Ovary (tissue), 9 donors: ENCODE measurements around the gene GARNL3. TPM values are rescaled to one million over a fixed set of nuclear protein-coding genes. Genes with fewer than 3 reads are reported as not detected.
A peak's percentile ranks its signal among the peaks of the same experiment; 100 is the strongest.

Source experiments
- DNase-seq, 5 donors: peaks; one replicate each; pipeline ENCODE4 v3.0.0-alpha.2; 2019 to 2020
- H3K27ac ChIP-seq, 2 donors: fragments of 200-600 bp; one replicate each; pipeline versions ENCODE4 v1.5.1 to v1.8.0; 2019 to 2022
- H3K27me3 ChIP-seq: fragments of 200-600 bp; one replicate; pipeline ENCODE4 v1.8.0; 2022
- H3K36me3 ChIP-seq: fragments of 200-600 bp; sonication (generic); one replicate; pipeline ENCODE4 v1.5.1; 2019
- H3K4me1 ChIP-seq: one replicate; pipeline ENCODE4 v1.8.1; 2013; ENCODE audit warnings: mild to moderate bottlenecking, moderate library complexity; ENCODE audit not compliant: insufficient read depth
- H3K4me3 ChIP-seq: fragments of 200-600 bp; sonication (generic); one replicate; pipeline ENCODE4 v1.5.1; 2017
- H3K9me3 ChIP-seq, 2 donors: fragments of 200-600 bp in 1 of 2; sonication (generic) in 1 of 2; one replicate each; pipeline versions ENCODE4 v1.5.1 to v1.8.1; 2013 to 2019; ENCODE audit warnings: mild to moderate bottlenecking in 1 of 2, moderate library complexity in 1 of 2
- CTCF ChIP-seq, 3 donors: fragments of 450-650 bp in 2 of 3; fragments of 200-600 bp in 1 of 3; IDR thresholded peaks; one replicate each; pipeline versions ENCODE4 v1.5.1 to v1.8.0; 2016 to 2022; ENCODE audit warnings: antibody characterized with exemption in 3 of 3, mild to moderate bottlenecking in 1 of 3
- EP300 ChIP-seq: sonication (generic); formaldehyde crosslinking; IDR thresholded peaks from one replicate; pipeline ENCODE4 v1.6.1; 2017; ENCODE audit warnings: antibody characterized with exemption
- POLR2A ChIP-seq: fragments of 450-650 bp; IDR thresholded peaks from one replicate; pipeline ENCODE4 v1.6.1; 2017; ENCODE audit warnings: antibody characterized with exemption, mild to moderate bottlenecking, moderate library complexity
- WGBS, 3 donors: extraction: QIAGEN DNeasy Blood & Tissue Kit in 1 of 3; methylation state at CpG; one replicate each; pipeline versions ENCODE4 v1.1.5 to v1.1.7; 2013 to 2017; 5-methylcytosine and 5-hydroxymethylcytosine counted together
- intact Hi-C, 4 donors: fragments of 100-400 bp; cut with DNase I; formaldehyde crosslinking; loops; one replicate each; pipeline versions ENCODE4 v1.11.0 to v1.15.1; 2022 to 2023
- polyA plus RNA-seq, 2 donors: library from polyadenylated mRNA; stranded (reverse); fragments of 200-250 nt in 1 of 2; fragments of 350-450 nt in 1 of 2; fragmentation: Illumina TruSeq in 1 of 2; extraction: RNeasy Lipid Tissue Mini Kit (QIAGEN cat#74804) in 1 of 2; gene quantifications; one replicate each; pipeline ENCODE4 v1.2.3, GENCODE V29; 2013 to 2014
- total RNA-seq, 7 donors: library from RNA; depleted of rRNA in 2 of 7; stranded (reverse); fragments of >200 nt in 2 of 7; fragmentation: NEBNext Ultra II Directional in 3 of 7; extraction: Animal tissue kit (Norgen Biotek cat#: 25700) in 3 of 7; gene quantifications; one replicate each; pipeline versions ENCODE4 v1.1.0 to v1.2.4, GENCODE V29; 2016 to 2023
- donor health status: DM: no; HTN: no; CAD: no; lungs with moderate emphysema.
- donor health status: DM: no; HTN: no; CAD: no.
- donor health status: Bipolar disorder and iron deficiency.
- donor health status: DM: yes; HTN: yes; CAD: no.
- donor health status: DM: no; HTN: no; CAD: no.
- donor health status: DM: yes; HTN: yes; CAD: no.

The GARNL3 gene
- total and polyA plus RNA-seq, 9 donors = 8.9 to 30.7 (median 22.9) TPM

GRCh38 chr9:127241354-127241753 lies 23.2 kb upstream of the GARNL3 start:
- Histone ChIP-seq H3K4me3 (no peak overlapping the region), H3K27me3 (no peaks in the 10 kb centered on the region), H3K4me1 (peaks cover 4% of the 10 kb centered on the region), H3K9me3 (no peaks in the 10 kb centered on the region), H3K36me3 (no peaks in the 10 kb centered on the region), H3K27ac (no peak overlapping the region)
- DNase-seq = no peak
- intact Hi-C loops = loop anchor here in 1 of 4 donors (10.0 kb wide), 1 partner anchor 73 kb away; no protein-coding TSS in a partner anchor
- TF ChIP-seq EP300 (no peak), POLR2A (no peak), CTCF (IDR thresholded peaks at IDR 0.05) (no peak)
- WGBS, 3 donors = 93 to 99% (median 98%) methylated on average over 2 of the region's 2 CpGs

DNA sequence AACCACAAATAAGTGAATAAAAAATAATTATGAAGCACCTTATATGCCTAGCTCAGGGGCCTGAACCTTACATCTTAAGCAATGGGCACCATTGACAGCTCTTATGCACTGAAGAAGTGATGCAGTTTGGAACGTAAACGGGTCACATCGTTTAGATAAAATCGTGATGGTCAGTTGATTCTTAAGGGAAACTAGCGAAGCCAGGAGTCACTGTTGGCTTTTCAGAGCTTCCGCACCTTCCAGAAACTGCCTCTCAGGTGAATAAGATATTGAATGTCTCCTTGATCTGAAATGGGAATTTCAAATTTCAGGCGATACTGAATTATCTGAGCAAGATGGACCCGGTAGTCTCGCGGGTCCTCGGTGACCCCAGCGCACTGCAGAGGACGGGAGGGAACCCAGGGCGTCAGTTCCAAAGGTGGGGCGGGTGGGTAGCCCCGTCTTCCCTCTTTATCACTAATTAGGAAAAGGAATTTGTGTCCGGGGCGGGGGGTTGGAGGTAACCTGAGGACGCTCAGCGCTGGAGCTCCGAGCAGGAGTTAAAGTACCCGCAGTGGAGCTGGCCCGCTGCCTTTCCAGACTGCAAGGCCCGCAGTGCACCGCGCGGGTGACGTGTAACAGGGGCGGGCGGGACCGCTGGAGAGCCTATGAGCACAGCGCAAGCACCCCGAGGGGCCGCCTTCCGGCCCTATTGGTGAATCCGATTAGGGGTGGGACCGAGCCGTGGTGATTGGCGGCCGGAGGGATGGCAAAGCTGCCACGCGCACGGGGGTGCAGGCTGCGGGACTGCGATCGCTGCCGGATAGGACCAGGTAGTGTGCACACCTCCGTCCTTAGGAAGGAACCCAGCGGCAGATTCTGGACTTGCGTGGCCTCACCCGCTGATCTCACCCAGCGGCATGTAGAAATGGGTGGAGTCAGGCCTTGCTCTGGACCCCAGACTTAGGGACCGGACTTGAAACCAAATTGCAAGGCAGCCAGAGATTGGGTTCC lies 19.7 kb upstream of the GARNL3 start:
- TF ChIP-seq POLR2A (peak; percentile 40), EP300 (no peak), CTCF (IDR thresholded peaks at IDR 0.05) (no peak)
- 5 to 7% (median 6%) methylated on average over 50 to 53 of the region's 53 CpGs for WGBS, 3 donors
- peak overlapping the region; percentile 52 for H3K4me3 ChIP-seq

DNA sequence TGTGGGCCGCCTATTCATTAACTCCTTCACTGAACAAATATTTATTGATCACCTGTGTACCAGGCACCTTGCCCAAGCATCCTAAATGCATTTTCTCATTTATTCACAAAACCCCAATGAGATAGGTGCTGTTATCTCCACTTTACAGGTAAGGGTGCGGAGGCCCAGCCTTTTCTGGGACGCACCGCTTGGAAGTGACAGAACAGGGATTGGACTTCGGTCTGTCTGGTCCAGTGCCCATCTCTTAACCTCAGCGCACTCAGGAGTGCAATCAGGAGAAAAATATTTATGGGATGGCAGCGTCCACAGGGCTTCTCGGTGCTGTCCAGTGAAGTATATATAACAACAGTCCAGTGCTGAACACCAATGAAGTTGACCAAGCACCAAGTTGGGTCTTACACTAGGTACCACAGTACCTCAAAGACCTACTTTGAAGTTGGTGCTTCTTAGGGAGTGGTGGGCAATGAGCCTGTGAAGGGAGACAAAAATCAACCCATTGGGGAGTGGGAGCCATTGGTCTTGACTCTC lies 18.9 kb upstream of the GARNL3 start:
- H3K27ac ChIP-seq = no peak overlapping the region
- 70 to 79% (median 72%) methylated on average over 8 of the region's 8 CpGs for WGBS, 3 donors
- intact Hi-C loops = loop anchor here in 1 of 4 donors (10.0 kb wide), 1 partner anchor 69 kb away; no protein-coding TSS in a partner anchor

More for the DNA sequence above, 19.7 kb upstream of the GARNL3 start:
- Histone ChIP-seq H3K27me3 (no peaks in the 10 kb centered on the region), H3K9me3 (no peaks in the 10 kb centered on the region), H3K27ac (peak overlapping the region in 1 of 2 donors; percentile 59), H3K4me1 (peaks cover 4% of the 10 kb centered on the region), H3K36me3 (no peaks in the 10 kb centered on the region)
- intact Hi-C loops = loop anchor here in 1 of 4 donors (10.0 kb wide), 1 partner anchor 70 kb away; no protein-coding TSS in a partner anchor
- peak; percentile 95 to 97 (median 96) for DNase-seq

More for the DNA sequence above, 18.9 kb upstream of the GARNL3 start:
- peaks cover 4% of the 10 kb centered on the region for H3K4me1 ChIP-seq
- no peak for TF ChIP-seq EP300
- TF ChIP-seq CTCF (IDR thresholded peaks at IDR 0.05) = no peak
- no peak for TF ChIP-seq POLR2A
- DNase-seq = no peak
- no peaks in the 10 kb centered on the region for H3K9me3 ChIP-seq
- H3K36me3 ChIP-seq = no peaks in the 10 kb centered on the region
- peak overlapping the region; percentile 52 for H3K4me3 ChIP-seq
- no peaks in the 10 kb centered on the region for H3K27me3 ChIP-seq
